HEK293T (cell line): Measurements from ENCODE around the gene MAP3K9.

Source experiments
- CTCF ChIA-PET: fragments of 350-600 bp; formaldehyde crosslinking; extraction: SDS; loops from one replicate; lab custom pipeline; 2021; ENCODE audit warnings: antibody characterized with exemption, inconsistent platforms; lab: Yijun Ruan, JAX
- POLR2A ChIA-PET: fragments of 350-600 bp; formaldehyde crosslinking; extraction: SDS; loops from one replicate; lab custom pipeline; 2020; ENCODE audit warnings: antibody characterized with exemption, inconsistent platforms; lab: Yijun Ruan, JAX
- DNase-seq: peaks from one replicate; pipeline ENCODE4 v3.0.0; 2012; ENCODE audit warnings: mixed read lengths; ENCODE audit errors: extremely low spot score
- ARNT ChIP-seq: fragments of 450-650 bp; IDR thresholded peaks from 2 replicates; pipeline ENCODE4 v1.6.1; 2017; ENCODE audit warnings: mild to moderate bottlenecking
- BHLHE40 ChIP-seq: fragments of 450-650 bp; IDR thresholded peaks from 2 replicates; pipeline ENCODE4 v1.6.1; 2016; ENCODE audit warnings: mild to moderate bottlenecking, moderate library complexity, borderline replicate concordance
- CTBP1 ChIP-seq: fragments of 450-650 bp; IDR thresholded peaks from 2 replicates; pipeline ENCODE4 v1.6.1; 2016; ENCODE audit warnings: borderline replicate concordance
- ELF4 ChIP-seq: fragments of 450-650 bp; IDR thresholded peaks from 2 replicates; pipeline ENCODE4 v1.6.1; 2017; ENCODE audit warnings: antibody characterized with exemption
- FOXA1 ChIP-seq: fragments of 450-650 bp; IDR thresholded peaks from 2 replicates; pipeline ENCODE4 v1.6.1; 2016; ENCODE audit warnings: mild to moderate bottlenecking
- FOXK2 ChIP-seq: fragments of 450-650 bp; IDR thresholded peaks from 2 replicates; pipeline ENCODE4 v1.6.1; 2016; ENCODE audit warnings: mild to moderate bottlenecking
- FOXM1 ChIP-seq: fragments of 450-650 bp; IDR thresholded peaks from 2 replicates; pipeline ENCODE4 v1.6.1; 2017; ENCODE audit warnings: mild to moderate bottlenecking, borderline replicate concordance
- HDGF ChIP-seq: fragments of 450-650 bp; IDR thresholded peaks from 2 replicates; pipeline ENCODE4 v1.6.1; 2017; ENCODE audit warnings: antibody characterized with exemption, borderline replicate concordance
- L3MBTL2 ChIP-seq: fragments of 450-650 bp; conservative IDR thresholded peaks from 2 replicates; pipeline ENCODE4 v1.6.1; 2016; ENCODE audit warnings: mild to moderate bottlenecking
- LEF1 ChIP-seq: fragments of 450-650 bp; IDR thresholded peaks from 2 replicates; pipeline ENCODE4 v1.6.1; 2017; ENCODE audit warnings: mild to moderate bottlenecking, borderline replicate concordance
- NFRKB ChIP-seq: fragments of 450-650 bp; IDR thresholded peaks from 2 replicates; pipeline ENCODE4 v1.6.1; 2016; ENCODE audit warnings: mild to moderate bottlenecking, moderate library complexity
- PKNOX1 ChIP-seq: fragments of 450-650 bp; IDR thresholded peaks from 2 replicates; pipeline ENCODE4 v1.6.1; 2016
- SP1 ChIP-seq: fragments of 450-650 bp; IDR thresholded peaks from 2 replicates; pipeline ENCODE4 v1.6.1; 2017
- SUZ12 ChIP-seq: fragments of 450-650 bp; IDR thresholded peaks from 2 replicates; pipeline ENCODE4 v1.6.1; 2016; ENCODE audit warnings: mild to moderate bottlenecking
- TARDBP ChIP-seq: fragments of 450-650 bp; IDR thresholded peaks from 2 replicates; pipeline ENCODE4 v1.6.1; 2016
- ZNF384 ChIP-seq: fragments of 450-650 bp; IDR thresholded peaks from 2 replicates; pipeline ENCODE4 v1.6.1; 2016

Gene MAP3K9

DNA sequence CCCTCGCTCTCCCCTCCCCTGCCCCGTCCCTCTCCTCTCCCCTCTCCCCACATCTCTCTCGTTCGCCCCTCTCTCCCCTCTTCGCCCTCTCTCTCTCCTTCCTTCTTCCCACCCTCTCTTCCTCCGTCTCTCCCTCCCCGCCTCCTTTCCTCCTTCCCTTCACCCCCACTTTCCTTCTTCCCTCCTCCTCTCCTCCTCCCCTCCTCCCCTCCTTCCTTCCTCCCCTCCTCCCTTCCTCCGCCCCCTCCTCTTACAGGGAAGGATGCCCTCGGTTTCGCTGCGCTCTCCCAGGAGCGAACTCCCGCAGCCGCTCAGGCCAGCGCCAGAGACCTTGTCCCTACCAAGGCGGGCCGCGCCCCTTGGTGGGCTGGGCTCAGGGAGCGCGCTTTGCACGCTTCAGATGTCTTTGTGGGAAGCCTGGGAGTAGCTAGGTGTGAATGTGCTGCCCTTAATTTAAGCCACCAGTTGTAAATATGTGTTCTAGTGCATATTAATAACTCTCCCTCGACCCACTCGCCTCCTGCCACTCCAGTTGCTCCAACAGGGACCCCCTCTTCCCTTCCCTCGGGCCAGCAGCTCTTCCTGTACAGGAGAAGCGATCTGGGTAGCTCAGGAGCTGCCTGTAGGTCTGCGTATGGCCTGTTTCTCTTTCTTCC, 13.3 kb upstream of the MAP3K9 start:
- POLR2A ChIA-PET, result interaction anchor here (0.7 to 3.0 kb wide), 8 partner anchors 10 to 162 kb away, joined by 3 to 12 read pairs (median 4); partner anchors contain the start of genes MAP3K9 and PCNX1
- TF ChIP-seq SUZ12, result no peak
- no peak for TF ChIP-seq L3MBTL2
- TF ChIP-seq BHLHE40, result no peak
- no peak for TF ChIP-seq FOXK2
- TF ChIP-seq FOXM1, result no peak
- TF ChIP-seq PKNOX1, result no peak
- CTCF ChIA-PET, result interaction anchor here (0.6 to 0.7 kb wide), 3 partner anchors 10 to 176 kb away, joined by 3 read pairs; no protein-coding TSS in a partner anchor
- peak; percentile 61 for DNase-seq

GRCh38 chr14:70821584-70822529, 12.5 kb upstream of the MAP3K9 start:
- CTCF ChIA-PET, result interaction anchor here (0.6 kb wide), 1 partner anchor 45 kb away, joined by 3 read pairs; no protein-coding TSS in a partner anchor
- POLR2A ChIA-PET, result interaction anchor here (1.0 to 3.0 kb wide), 6 partner anchors 10 to 116 kb away, joined by 3 to 12 read pairs (median 4); partner anchors contain the start of genes MAP3K9 and PCNX1
- TF ChIP-seq L3MBTL2 (peak; percentile 84), FOXK2 (no peak), HDGF (no peak), NFRKB (no peak)
- DNase-seq, result peak; percentile 58

DNA sequence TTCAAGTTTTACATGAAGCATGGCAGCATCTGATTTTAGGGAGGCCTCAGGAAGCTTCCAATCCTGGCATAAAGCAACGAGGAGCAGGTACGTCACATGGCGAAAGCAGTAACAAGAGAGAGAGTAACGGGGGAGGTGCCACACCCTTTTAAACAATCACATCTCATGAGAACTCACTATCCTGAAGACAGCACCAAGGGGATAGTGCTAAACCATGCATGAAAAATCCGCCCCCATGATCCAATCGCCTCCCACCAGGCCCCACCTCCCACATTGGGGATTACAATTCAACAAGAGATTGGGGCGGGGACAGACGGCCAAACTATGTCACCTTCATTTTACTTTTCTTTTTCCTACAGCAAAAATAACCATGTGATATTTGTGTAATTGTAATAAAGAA, 7.2 kb upstream of the MAP3K9 start:
- ChIA-PET POLR2A (no interaction called here), CTCF (interaction anchor here (0.7 kb wide), 1 partner anchor 91 kb away, joined by 3 read pairs; the partner anchor contains the start of gene PCNX1)
- TF ChIP-seq SUZ12, result no peak
- no peak for TF ChIP-seq ARNT
- TF ChIP-seq BHLHE40, result no peak
- DNase-seq, result no peak

DNA sequence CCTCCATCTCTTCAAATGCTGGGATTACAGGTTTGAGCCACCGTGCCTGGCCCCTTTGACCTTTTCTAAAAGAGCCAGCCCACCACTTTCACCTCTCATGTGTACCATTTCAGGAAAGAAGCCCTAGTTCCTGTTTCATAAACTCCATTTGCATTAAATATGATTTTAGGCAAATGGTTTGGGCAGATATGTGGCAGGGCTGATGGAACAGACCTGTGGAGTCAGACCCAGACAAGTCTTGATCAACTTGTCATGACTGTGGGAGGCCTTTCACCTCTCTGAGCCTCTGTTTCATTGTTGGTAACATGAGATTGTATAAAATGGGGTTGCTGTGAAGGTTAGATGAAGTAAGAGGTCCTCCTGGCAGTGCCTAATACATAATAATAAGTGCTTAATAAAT, 5.2 kb upstream of the MAP3K9 start:
- DNase-seq, result no peak
- no peak for TF ChIP-seq SUZ12
- no peak for TF ChIP-seq SP1
- TF ChIP-seq TARDBP, result no peak
- no peak for TF ChIP-seq BHLHE40
- no peak for TF ChIP-seq FOXM1
- no peak for TF ChIP-seq LEF1
- TF ChIP-seq FOXK2, result no peak
- TF ChIP-seq CTBP1, result no peak
- no peak for TF ChIP-seq ELF4
- no peak for TF ChIP-seq ARNT
- TF ChIP-seq ZNF384, result no peak
- TF ChIP-seq PKNOX1, result no peak
- TF ChIP-seq HDGF, result no peak
- no peak for TF ChIP-seq L3MBTL2
- TF ChIP-seq FOXA1, result no peak
- no peak for TF ChIP-seq NFRKB
- POLR2A ChIA-PET, result no interaction called here
- CTCF ChIA-PET, result no interaction called here

DNA sequence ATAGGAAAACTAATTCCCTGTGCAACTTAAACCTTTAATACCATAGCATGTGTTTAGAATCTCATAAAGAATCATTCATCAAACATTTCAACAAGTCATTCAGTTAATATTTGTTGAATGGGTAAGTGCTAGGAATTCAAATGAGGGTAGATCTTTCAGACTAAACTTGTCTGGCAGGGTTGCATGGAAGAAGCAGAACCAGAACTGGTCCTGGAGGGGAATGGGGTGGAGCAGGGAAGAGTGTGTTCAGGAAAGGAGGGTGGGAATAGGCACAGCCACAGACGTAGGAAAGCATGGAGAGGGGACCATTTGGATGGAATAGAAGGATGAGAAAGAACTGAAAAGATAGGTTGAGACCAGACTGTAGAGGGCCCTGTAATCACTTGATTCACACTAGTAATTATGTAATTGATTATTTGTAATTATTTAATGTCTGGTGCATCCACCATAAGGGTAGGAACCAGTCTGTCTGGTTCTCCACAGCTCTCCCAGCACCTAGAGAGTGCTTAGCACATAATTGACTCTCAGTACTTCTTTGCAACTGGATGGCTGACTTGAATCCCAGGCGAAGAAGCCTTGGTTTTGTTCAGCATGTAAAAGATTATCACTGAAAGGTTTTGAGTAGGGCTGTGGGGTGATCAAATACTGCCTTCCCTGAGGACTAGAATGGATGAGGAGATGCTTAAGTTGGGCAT, 3.0 kb upstream of the MAP3K9 start:
- CTCF ChIA-PET, result no interaction called here
- DNase-seq, result no peak

More for the DNA sequence above, 3.0 kb upstream of the MAP3K9 start:
- TF ChIP-seq ARNT, result no peak
- no peak for TF ChIP-seq PKNOX1
- no peak for TF ChIP-seq HDGF
- TF ChIP-seq FOXK2, result no peak
- TF ChIP-seq ZNF384, result no peak
- no peak for TF ChIP-seq LEF1
- TF ChIP-seq FOXA1, result no peak
- TF ChIP-seq TARDBP, result no peak
- no peak for TF ChIP-seq FOXM1
- TF ChIP-seq L3MBTL2, result no peak
- TF ChIP-seq CTBP1, result no peak
- no peak for TF ChIP-seq ELF4
- TF ChIP-seq BHLHE40, result no peak
- TF ChIP-seq SP1, result no peak
- TF ChIP-seq SUZ12, result no peak
- TF ChIP-seq NFRKB, result no peak
- POLR2A ChIA-PET, result no interaction called here
